HCT116 (cell line): Measurements from ENCODE around the gene TBKBP1.

Experiments used
- ATF3 ChIP-seq: IDR thresholded peaks from 2 replicates; pipeline ENCODE4 v1.6.1; 2012
- CTCF ChIP-seq, 3 experiments: fragments of 200-600 bp in 1 of 3; sonication (generic) in 1 of 3; IDR thresholded peaks in 2 of 3; conservative IDR thresholded peaks in 1 of 3; 2 replicates each; pipeline ENCODE4 v1.5.1; 2012 to 2017; ENCODE audit warnings: low read depth in 2 of 3, low read length in 2 of 3, antibody characterized with exemption in 1 of 3, borderline replicate concordance in 1 of 3, control low read depth in 1 of 3, mild to moderate bottlenecking in 1 of 3, mixed read lengths in 1 of 3, mixed run types in 1 of 3, moderate library complexity in 1 of 3; ENCODE audit not compliant: insufficient read depth in 1 of 3
- EGR1 ChIP-seq: IDR thresholded peaks from 2 replicates; pipeline ENCODE4 v1.6.1; 2012; ENCODE audit warnings: low read depth
- ELF1 ChIP-seq: IDR thresholded peaks from 2 replicates; pipeline ENCODE4 v1.6.1; 2012; ENCODE audit warnings: low read depth, borderline replicate concordance
- EZH2 ChIP-seq: fragments of 200-600 bp; sonication (generic); IDR thresholded peaks from 2 replicates; pipeline ENCODE4 v1.6.1; 2017; ENCODE audit warnings: antibody characterized with exemption, mixed run types
- EZH2phosphoT487 ChIP-seq: fragments of 200-600 bp; IDR thresholded peaks from 2 replicates; pipeline ENCODE4 v1.6.1; 2018; ENCODE audit warnings: antibody characterized with exemption, borderline replicate concordance
- POLR2A ChIP-seq: IDR thresholded peaks from 2 replicates; pipeline ENCODE4 v1.7.0; 2011; ENCODE audit warnings: borderline replicate concordance; ENCODE audit not compliant: insufficient read depth, insufficient read length; ENCODE audit errors: extremely low read depth
- RAD21 ChIP-seq: IDR thresholded peaks from 2 replicates; pipeline ENCODE4 v1.6.1; 2012; ENCODE audit warnings: low read depth, mild to moderate bottlenecking
- REST ChIP-seq: IDR thresholded peaks from 2 replicates; pipeline ENCODE4 v1.6.1; 2012; ENCODE audit warnings: low read depth
- SIN3A ChIP-seq: IDR thresholded peaks from 2 replicates; pipeline ENCODE4 v1.6.1; 2012; ENCODE audit warnings: low read depth
- TCF7L2 ChIP-seq: IDR thresholded peaks from 2 replicates; pipeline ENCODE4 v1.7.0; 2011; ENCODE audit warnings: borderline replicate concordance, inconsistent platforms; ENCODE audit not compliant: insufficient read depth, insufficient read length; ENCODE audit errors: extremely low read depth
- YY1 ChIP-seq: IDR thresholded peaks from 2 replicates; pipeline ENCODE4 v1.6.1; 2011; ENCODE audit warnings: low read length, low read depth, moderate library complexity, mild to moderate bottlenecking; ENCODE audit not compliant: insufficient replicate concordance; ENCODE audit errors: extremely low read depth
- ZNF274 ChIP-seq: fragments of 200-500 bp; sonication (Bioruptor generic); IDR thresholded peaks from 2 replicates; pipeline ENCODE4 v1.6.1; 2014; ENCODE audit warnings: mild to moderate bottlenecking, low read depth, low read length, inconsistent platforms

- TF ChIP-seq EZH2, result no peak
- no peak for TF ChIP-seq POLR2A
- TF ChIP-seq CTCF (IDR thresholded peaks at IDR 0.05 in 2 of 3, conservative IDR thresholded peaks at IDR 0.05 in 1 of 3; ENCODE audit: borderline replicate concordance in 1 of 3, insufficient read depth in 1 of 3, low read depth in 2 of 3, low read length in 2 of 3), result no peak
- TF ChIP-seq ATF3, result no peak
- TF ChIP-seq EGR1, result no peak
- no peak for TF ChIP-seq TCF7L2
- TF ChIP-seq EZH2phosphoT487, result no peak
- no peak for TF ChIP-seq SIN3A
- TF ChIP-seq YY1, result no peak
- TF ChIP-seq ZNF274, result no peak
- no peak for TF ChIP-seq ELF1
- TF ChIP-seq RAD21, result no peak
- no peak for TF ChIP-seq REST
These were observed 15.6 kb downstream of the TBKBP1 start for GRCh38 chr17:47709594-47709993.
